ACC112 (cell line): Measurements from ENCODE around the gene LPCAT1.

Experiments
- H2AFZ ChIP-seq: fragments of 200-600 bp; sonication (generic); one replicate; pipeline ENCODE4 v1.6.0; 2017; ENCODE audit warnings: antibody characterized with exemption, low read length; ENCODE audit not compliant: unreplicated experiment
- H3K27ac ChIP-seq: fragments of 200-600 bp; sonication (generic); 2 replicates; pipeline ENCODE4 v1.5.1; 2014; ENCODE audit warnings: low read depth, mild to moderate bottlenecking, antibody characterized with exemption, low read length, moderate library complexity
- H3K27me3 ChIP-seq: fragments of 200-600 bp; sonication (generic); 2 replicates; pipeline ENCODE4 v1.6.1; 2014; ENCODE audit warnings: mild to moderate bottlenecking, antibody characterized with exemption, low read length, moderate library complexity, mixed read lengths; ENCODE audit not compliant: insufficient read depth
- H3K36me3 ChIP-seq: fragments of 200-600 bp; sonication (generic); 2 replicates; pipeline ENCODE4 v1.6.1; 2016; ENCODE audit warnings: mild to moderate bottlenecking, antibody characterized with exemption, low read length, moderate library complexity, mixed read lengths; ENCODE audit not compliant: insufficient read depth
- H3K4me1 ChIP-seq: fragments of 200-600 bp; sonication (generic); one replicate; pipeline ENCODE4 v1.6.1; 2016; ENCODE audit warnings: low read length, mixed read lengths; ENCODE audit not compliant: insufficient read depth, unreplicated experiment, control insufficient read depth
- H3K4me3 ChIP-seq: fragments of 200-600 bp; sonication (generic); 2 replicates; pipeline ENCODE4 v1.5.1; 2014; ENCODE audit warnings: mild to moderate bottlenecking, low read depth, low read length
- H3K79me2 ChIP-seq: fragments of 200-600 bp; sonication (generic); one replicate; pipeline ENCODE4 v1.6.0; 2016; ENCODE audit warnings: low read length; ENCODE audit not compliant: control insufficient read depth, unreplicated experiment, insufficient read depth

LPCAT1 gene

DNA sequence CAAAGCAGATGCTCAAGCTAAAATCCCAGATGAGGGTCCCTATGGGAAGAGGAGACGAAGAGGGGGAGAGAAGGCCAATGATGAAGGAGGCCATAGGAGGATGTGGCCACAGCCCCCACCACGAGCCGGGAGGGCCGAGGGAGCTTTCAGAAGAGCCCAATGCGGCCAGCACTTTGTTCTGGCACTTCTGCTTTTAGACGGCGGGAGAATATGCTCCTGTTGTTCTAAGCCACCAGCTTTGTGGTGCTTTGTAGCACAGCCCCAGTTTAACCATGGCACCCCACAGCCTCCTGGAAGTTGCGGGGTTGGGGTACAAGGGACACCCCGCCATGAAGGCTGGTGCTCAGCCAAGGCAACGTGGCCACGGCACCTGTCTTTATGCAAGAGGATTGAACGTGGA, 33.4 kb downstream of the LPCAT1 start:
- peaks cover 9% of the 10 kb centered on the region for H3K79me2 ChIP-seq
- H3K4me3 ChIP-seq, result no peak overlapping the region
- H3K36me3 ChIP-seq, result peaks cover 15% of the 10 kb centered on the region; the same call in 1 of the 2 replicates
- no peak overlapping the region for H2AFZ ChIP-seq
- H3K4me1 ChIP-seq, result peaks cover 17% of the 10 kb centered on the region
- H3K27me3 ChIP-seq, result no peaks in the 10 kb centered on the region
- H3K27ac ChIP-seq, result peak overlapping the region; percentile 78

GRCh38 chr5:1489754-1490153, 34.0 kb downstream of the LPCAT1 start:
- H3K79me2 ChIP-seq, result peaks cover 6% of the 10 kb centered on the region
- H3K27ac ChIP-seq, result peak overlapping the region; percentile 78
- no peak overlapping the region for H2AFZ ChIP-seq
- peaks cover 17% of the 10 kb centered on the region for H3K4me1 ChIP-seq
- no peaks in the 10 kb centered on the region for H3K27me3 ChIP-seq
- peaks cover 15% of the 10 kb centered on the region; the same call in 1 of the 2 replicates for H3K36me3 ChIP-seq
- H3K4me3 ChIP-seq, result no peak overlapping the region

DNA sequence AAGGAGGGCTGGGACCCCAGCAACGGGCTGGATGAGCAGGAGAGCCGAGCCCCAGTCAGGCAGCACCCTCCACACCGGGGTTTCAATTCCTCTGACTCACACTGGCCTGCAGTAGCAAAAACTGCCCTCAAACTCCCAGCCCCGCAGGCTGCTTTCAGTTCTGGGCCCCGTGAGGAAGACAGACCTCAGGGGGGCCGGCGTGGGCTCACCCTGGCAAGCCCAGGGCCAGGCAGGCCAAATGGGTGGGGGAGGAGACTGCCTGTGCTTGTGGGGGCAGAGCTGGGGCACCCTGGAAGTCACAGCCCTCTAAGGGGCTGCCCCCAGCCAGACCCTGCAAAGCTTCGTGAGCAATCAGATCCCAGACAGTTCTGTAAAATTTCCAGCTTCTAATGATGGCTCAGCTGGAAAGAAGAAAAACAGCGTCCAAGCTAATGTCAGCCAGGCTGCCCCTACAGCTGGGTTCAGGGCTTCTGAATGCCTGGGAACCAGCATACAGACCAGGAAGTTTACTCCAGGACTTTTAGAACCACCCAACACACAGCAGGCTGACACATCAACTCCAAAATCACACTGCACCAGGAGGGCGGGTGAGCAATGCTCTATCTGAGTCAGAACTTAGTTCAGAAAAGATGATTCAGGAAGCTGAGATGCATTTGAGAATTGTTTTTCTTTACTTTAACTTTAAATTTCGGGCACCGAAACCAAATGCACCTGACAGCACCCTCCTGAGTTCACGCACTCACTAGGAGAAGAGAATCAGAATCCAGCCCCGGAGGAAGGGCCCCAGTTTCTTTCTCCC, 34.7 kb downstream of the LPCAT1 start:
- H2AFZ ChIP-seq, result no peak overlapping the region
- H3K36me3 ChIP-seq, result peaks cover 15% of the 10 kb centered on the region; the same call in 1 of the 2 replicates
- peak overlapping the region; percentile 78 for H3K27ac ChIP-seq
- peaks cover 17% of the 10 kb centered on the region for H3K4me1 ChIP-seq
- H3K4me3 ChIP-seq, result no peak overlapping the region
- peaks cover 6% of the 10 kb centered on the region for H3K79me2 ChIP-seq
- no peaks in the 10 kb centered on the region for H3K27me3 ChIP-seq

DNA sequence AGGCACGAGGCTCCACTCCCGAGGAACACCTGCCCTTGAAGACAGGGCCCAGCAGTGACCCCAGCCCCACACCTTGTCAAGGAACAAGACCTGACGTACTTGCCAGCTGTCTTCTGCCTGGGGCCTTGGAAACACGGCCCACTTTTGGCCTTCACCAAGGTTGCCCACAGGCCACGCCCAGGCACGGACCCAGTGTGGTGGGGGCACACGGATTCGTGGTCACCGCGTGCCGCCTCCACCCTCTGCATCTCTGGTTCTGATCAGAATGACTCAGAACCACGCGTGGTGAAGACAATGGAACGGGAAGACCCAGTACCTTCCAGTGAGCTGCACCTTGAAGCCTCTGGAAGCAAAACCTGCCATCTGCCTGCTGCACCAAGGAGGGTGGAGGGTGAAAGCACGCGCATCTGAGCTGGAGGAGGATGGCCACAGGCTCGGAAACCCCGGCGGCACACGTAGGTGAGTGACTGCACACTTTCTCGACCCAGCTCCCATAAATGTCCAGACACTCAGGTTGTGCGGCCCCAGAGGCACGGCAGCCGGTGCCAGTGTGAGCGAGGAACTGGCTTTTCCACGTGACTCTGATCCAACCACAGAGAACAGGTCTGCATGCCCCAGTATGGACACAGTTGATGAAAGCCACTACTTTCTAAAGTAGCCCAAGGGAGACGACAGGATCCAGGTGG, 36.5 kb downstream of the LPCAT1 start:
- H3K36me3 ChIP-seq, result peaks cover 15% of the 10 kb centered on the region; the same call in 1 of the 2 replicates
- no peaks in the 10 kb centered on the region for H3K27me3 ChIP-seq
- H3K4me3 ChIP-seq, result no peak overlapping the region
- peaks cover 6% of the 10 kb centered on the region for H3K79me2 ChIP-seq
- H3K27ac ChIP-seq, result no peak overlapping the region
- no peak overlapping the region for H2AFZ ChIP-seq
- peaks cover 17% of the 10 kb centered on the region for H3K4me1 ChIP-seq

GRCh38 chr5:1486271-1486670, 37.5 kb downstream of the LPCAT1 start:
- H3K27ac ChIP-seq, result no peak overlapping the region
- no peaks in the 10 kb centered on the region for H3K27me3 ChIP-seq
- H3K36me3 ChIP-seq, result peaks cover 9% of the 10 kb centered on the region; the same call in 1 of the 2 replicates
- H2AFZ ChIP-seq, result no peak overlapping the region
- peaks cover 17% of the 10 kb centered on the region for H3K4me1 ChIP-seq
- no peak overlapping the region for H3K4me3 ChIP-seq
- H3K79me2 ChIP-seq, result peaks cover 6% of the 10 kb centered on the region

GRCh38 chr5:1485579-1486118, 38.1 kb downstream of the LPCAT1 start:
- H3K36me3 ChIP-seq, result peaks cover 5% of the 10 kb centered on the region; the same call in 1 of the 2 replicates
- H3K27me3 ChIP-seq, result no peaks in the 10 kb centered on the region
- no peak overlapping the region for H3K4me3 ChIP-seq
- H2AFZ ChIP-seq, result no peak overlapping the region
- H3K79me2 ChIP-seq, result peaks cover 6% of the 10 kb centered on the region
- H3K4me1 ChIP-seq, result peaks cover 17% of the 10 kb centered on the region
- no peak overlapping the region for H3K27ac ChIP-seq

- Histone ChIP-seq H3K4me1 (peaks cover 16% of the 10 kb centered on the region), H3K27me3 (no peaks in the 10 kb centered on the region), H3K79me2 (peaks cover 6% of the 10 kb centered on the region), H3K27ac (no peak overlapping the region), H2AFZ (no peak overlapping the region), H3K4me3 (no peak overlapping the region), H3K36me3 (peaks cover 5% of the 10 kb centered on the region; the same call in 1 of the 2 replicates)
Measured at GRCh38 chr5:1484730-1485578, 38.8 kb downstream of the LPCAT1 start.

DNA sequence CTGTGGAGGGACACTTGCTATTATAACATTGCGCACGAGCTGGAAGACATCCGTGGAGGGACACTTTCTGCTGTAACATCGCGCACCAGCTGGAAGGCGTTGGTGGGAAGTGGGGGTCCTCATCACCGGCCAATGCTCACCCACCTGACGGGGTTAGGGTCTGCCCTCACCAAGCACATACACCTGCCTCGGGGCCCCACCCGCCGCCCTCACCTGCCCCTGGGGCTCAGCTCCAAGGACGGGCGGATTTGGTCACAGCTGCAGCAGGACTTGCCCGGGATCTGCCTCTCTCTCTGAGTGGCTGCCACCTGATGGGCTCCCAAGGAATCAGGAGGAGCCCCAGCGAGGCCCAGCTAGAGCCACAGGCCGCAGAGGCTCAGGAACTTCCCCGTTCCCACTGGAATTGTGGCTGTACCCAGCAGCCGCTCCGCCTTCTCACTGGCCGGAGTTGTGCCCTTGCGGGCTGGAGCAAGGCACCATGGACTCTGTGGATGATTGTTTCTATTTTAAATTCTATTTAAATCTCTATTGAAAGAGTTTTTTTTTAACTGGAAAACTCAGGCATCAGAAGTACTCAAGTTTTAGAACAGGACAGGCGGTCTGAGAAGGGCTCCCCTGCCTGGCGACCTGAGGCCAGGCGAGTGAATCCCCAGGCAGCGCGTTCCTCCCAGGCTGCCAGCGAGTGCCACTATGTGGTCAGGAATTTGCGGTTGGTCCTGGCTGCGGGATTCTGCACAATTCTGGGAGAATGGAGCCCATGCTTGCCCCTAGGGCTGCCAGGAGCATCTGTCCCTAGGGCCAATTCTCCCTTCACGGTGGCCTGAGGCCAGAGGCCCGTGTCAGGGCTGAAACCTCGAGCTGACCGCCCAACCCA, 39.7 kb downstream of the LPCAT1 start:
- Histone ChIP-seq H3K79me2 (peaks cover 6% of the 10 kb centered on the region), H3K36me3 (peaks cover 5% of the 10 kb centered on the region; the same call in 1 of the 2 replicates), H3K4me1 (peaks cover 13% of the 10 kb centered on the region)

GRCh38 chr5:1483064-1483463, 40.7 kb downstream of the LPCAT1 start:
- peaks cover 6% of the 10 kb centered on the region for H3K79me2 ChIP-seq
- H3K4me3 ChIP-seq, result no peak overlapping the region
- H3K27ac ChIP-seq, result no peak overlapping the region
- H3K4me1 ChIP-seq, result peaks cover 6% of the 10 kb centered on the region
- no peak overlapping the region for H2AFZ ChIP-seq
- no peaks in the 10 kb centered on the region for H3K27me3 ChIP-seq
- H3K36me3 ChIP-seq, result peaks cover 10% of the 10 kb centered on the region; the same call in 1 of the 2 replicates

More for the DNA sequence above, 39.7 kb downstream of the LPCAT1 start:
- Histone ChIP-seq H3K27me3 (no peaks in the 10 kb centered on the region), H3K4me3 (no peak overlapping the region), H3K27ac (no peak overlapping the region), H2AFZ (no peak overlapping the region)
